Measurements from ENCODE around the gene CYP2W1.

The CYP2W1 gene

DNA sequence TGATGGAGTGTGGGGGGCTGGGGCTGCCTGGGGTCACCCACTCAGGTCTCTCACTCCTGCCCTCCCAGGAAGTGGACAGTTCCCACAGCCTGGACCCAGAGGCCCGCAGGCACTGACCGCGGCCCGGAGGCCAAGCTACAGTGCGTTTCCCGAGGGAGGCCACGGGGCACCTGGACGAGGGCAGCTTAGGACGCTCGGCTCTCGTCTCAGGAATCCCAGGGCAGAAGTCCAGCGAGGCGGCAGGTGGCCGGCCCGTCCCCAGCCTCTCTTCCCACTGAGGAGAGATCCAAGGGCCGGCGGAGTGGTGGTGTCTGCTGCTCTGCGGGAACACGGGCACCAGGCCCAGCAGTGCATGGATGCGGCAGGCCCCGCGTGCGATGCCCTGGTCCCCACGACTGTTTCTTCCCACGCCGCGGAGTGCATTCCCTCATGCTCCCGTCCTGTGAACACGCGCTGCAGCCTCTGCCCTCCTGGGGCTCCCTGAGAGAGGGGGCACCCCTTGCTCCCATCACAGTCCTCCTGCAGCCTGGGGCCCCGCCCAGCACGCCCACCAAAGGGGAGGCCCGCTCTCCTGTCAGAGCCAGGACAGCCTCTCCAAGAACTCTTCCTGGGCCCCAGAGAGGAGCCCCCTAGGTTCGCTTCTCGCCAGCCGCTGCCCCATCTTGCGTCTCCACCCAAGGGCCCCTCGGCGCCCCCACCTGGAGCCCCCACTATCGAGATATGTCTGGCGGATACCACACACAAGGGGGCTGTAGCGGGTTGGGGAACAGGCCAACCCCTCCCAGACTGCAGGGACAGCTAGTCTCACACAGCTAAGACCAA is 37.0 kb downstream of the CYP2W1 start:
- no peaks in the 10 kb centered on the region for H3K27me3 ChIP-seq (ENCODE audit: insufficient read depth, low read length)
- H3K36me3 ChIP-seq (ENCODE audit: insufficient read depth, low read depth, low read length): 0 out of 2 replicates have a peak, but pooled peaks cover 3% of the 10 kb centered on the region
- H3K9me3 ChIP-seq (ENCODE audit: insufficient read depth, low read depth, low read length): no peaks in the 10 kb centered on the region
- H3K9ac ChIP-seq (ENCODE audit: low read depth, low read length): no peak overlapping the region
- no peak overlapping the region for H3K27ac ChIP-seq (ENCODE audit: low read length)
- H3K4me3 ChIP-seq (ENCODE audit: low read length): no peak overlapping the region
- H3K4me1 ChIP-seq (ENCODE audit: insufficient read depth, low read length): no peaks in the 10 kb centered on the region

DNA sequence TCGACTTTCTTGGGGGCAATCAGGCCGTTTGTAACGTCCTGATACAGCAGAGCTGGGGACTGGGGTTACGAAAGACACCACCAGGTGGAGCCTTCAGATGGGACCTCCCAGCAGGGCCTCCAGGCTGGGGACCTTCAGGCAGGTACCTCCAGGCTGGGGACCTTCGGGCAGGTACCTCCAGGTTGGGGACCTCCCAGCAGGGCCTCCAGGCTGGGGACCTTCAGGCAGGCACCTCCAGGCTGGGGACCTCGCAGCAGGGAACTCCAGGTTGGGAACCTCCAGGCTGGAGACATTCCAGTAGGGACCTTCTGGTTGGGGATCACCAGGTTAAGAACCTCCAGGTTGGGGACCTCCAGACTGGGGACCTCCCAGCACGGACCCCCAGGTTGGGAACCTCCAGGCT is 37.9 kb downstream of the CYP2W1 start:
- Histone ChIP-seq H3K27me3 (ENCODE audit: insufficient read depth, low read length) (no peaks in the 10 kb centered on the region), H3K36me3 (ENCODE audit: insufficient read depth, low read depth, low read length) (0 out of 2 replicates have a peak, but pooled peaks cover 3% of the 10 kb centered on the region), H3K9ac (ENCODE audit: low read depth, low read length) (no peak overlapping the region), H3K9me3 (ENCODE audit: insufficient read depth, low read depth, low read length) (no peaks in the 10 kb centered on the region), H3K4me3 (ENCODE audit: low read length) (no peak overlapping the region), H3K27ac (ENCODE audit: low read length) (no peak overlapping the region), H3K4me1 (ENCODE audit: insufficient read depth, low read length) (no peaks in the 10 kb centered on the region)

DNA sequence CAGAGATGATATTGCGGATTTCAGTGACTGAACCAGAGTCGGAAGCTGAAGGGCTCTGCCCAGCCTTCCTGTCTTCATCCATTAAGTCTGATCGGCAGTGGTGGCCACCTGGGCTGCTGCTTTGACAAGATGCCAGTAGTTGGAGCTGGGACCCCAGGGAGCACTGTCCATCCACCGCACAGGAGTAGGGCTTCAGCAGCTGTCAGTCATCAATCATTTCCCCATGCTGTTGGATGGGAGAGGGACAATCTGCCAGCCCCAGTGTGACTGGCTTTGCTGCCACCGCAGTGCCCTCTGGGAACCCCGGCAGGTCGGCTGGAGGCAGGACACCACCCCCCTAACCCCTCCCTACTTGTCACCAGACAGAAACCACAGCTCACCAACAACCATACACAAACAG is 38.4 kb downstream of the CYP2W1 start:
- no peaks in the 10 kb centered on the region for H3K9me3 ChIP-seq (ENCODE audit: insufficient read depth, low read depth, low read length)
- no peak overlapping the region for H3K4me3 ChIP-seq (ENCODE audit: low read length)
- H3K27me3 ChIP-seq (ENCODE audit: insufficient read depth, low read length): no peaks in the 10 kb centered on the region
- H3K27ac ChIP-seq (ENCODE audit: low read length): no peak overlapping the region
- 0 out of 2 replicates have a peak, but pooled peaks cover 3% of the 10 kb centered on the region for H3K36me3 ChIP-seq (ENCODE audit: insufficient read depth, low read depth, low read length)
- no peaks in the 10 kb centered on the region for H3K4me1 ChIP-seq (ENCODE audit: insufficient read depth, low read length)
- H3K9ac ChIP-seq (ENCODE audit: low read depth, low read length): no peak overlapping the region

- Histone ChIP-seq H3K27ac (ENCODE audit: low read length) (no peak overlapping the region), H3K9ac (ENCODE audit: low read depth, low read length) (no peak overlapping the region)
These were observed 39.0 kb downstream of the CYP2W1 start for GRCh38 chr7:1021931-1022330.

GRCh38 chr7:1022356-1022755 is 39.4 kb downstream of the CYP2W1 start:
- H3K36me3 ChIP-seq (ENCODE audit: insufficient read depth, low read depth, low read length): 0 out of 2 replicates have a peak, but pooled peaks cover 3% of the 10 kb centered on the region
- H3K9me3 ChIP-seq (ENCODE audit: insufficient read depth, low read depth, low read length): no peaks in the 10 kb centered on the region
- no peak overlapping the region for H3K4me3 ChIP-seq (ENCODE audit: low read length)
- no peaks in the 10 kb centered on the region for H3K4me1 ChIP-seq (ENCODE audit: insufficient read depth, low read length)
- peaks cover 4% of the 10 kb centered on the region; the same call in 1 of the 2 replicates for H3K27me3 ChIP-seq (ENCODE audit: insufficient read depth, low read length)
- no peak overlapping the region for H3K27ac ChIP-seq (ENCODE audit: low read length)
- no peak overlapping the region for H3K9ac ChIP-seq (ENCODE audit: low read depth, low read length)

More at GRCh38 chr7:1021931-1022330, 39.0 kb downstream of the CYP2W1 start:
- no peaks in the 10 kb centered on the region for H3K4me1 ChIP-seq (ENCODE audit: insufficient read depth, low read length)
- peaks cover under 1% of the 10 kb centered on the region; the same call in 1 of the 2 replicates for H3K27me3 ChIP-seq (ENCODE audit: insufficient read depth, low read length)
- no peaks in the 10 kb centered on the region for H3K9me3 ChIP-seq (ENCODE audit: insufficient read depth, low read depth, low read length)
- H3K4me3 ChIP-seq (ENCODE audit: low read length): no peak overlapping the region
- 0 out of 2 replicates have a peak, but pooled peaks cover 3% of the 10 kb centered on the region for H3K36me3 ChIP-seq (ENCODE audit: insufficient read depth, low read depth, low read length)

- Histone ChIP-seq H3K9ac (ENCODE audit: low read depth, low read length) (no peak overlapping the region), H3K36me3 (ENCODE audit: insufficient read depth, low read depth, low read length) (0 out of 2 replicates have a peak, but pooled peaks cover 3% of the 10 kb centered on the region), H3K4me3 (ENCODE audit: low read length) (no peak overlapping the region), H3K27me3 (ENCODE audit: insufficient read depth, low read length) (peaks cover 7% of the 10 kb centered on the region; the same call in 1 of the 2 replicates), H3K4me1 (ENCODE audit: insufficient read depth, low read length) (no peaks in the 10 kb centered on the region), H3K27ac (ENCODE audit: low read length) (no peak overlapping the region), H3K9me3 (ENCODE audit: insufficient read depth, low read depth, low read length) (no peaks in the 10 kb centered on the region)
These were observed 40.0 kb downstream of the CYP2W1 start for GRCh38 chr7:1022801-1023465.

GRCh38 chr7:1024331-1024841 is 41.4 kb downstream of the CYP2W1 start:
- H3K27me3 ChIP-seq (ENCODE audit: insufficient read depth, low read length): peaks cover 7% of the 10 kb centered on the region; the same call in 1 of the 2 replicates
- no peak overlapping the region for H3K9ac ChIP-seq (ENCODE audit: low read depth, low read length)
- 0 out of 2 replicates have a peak, but pooled peaks cover 3% of the 10 kb centered on the region for H3K36me3 ChIP-seq (ENCODE audit: insufficient read depth, low read depth, low read length)
- H3K4me3 ChIP-seq (ENCODE audit: low read length): no peak overlapping the region
- peaks cover 6% of the 10 kb centered on the region; the same call in 1 of the 2 replicates for H3K4me1 ChIP-seq (ENCODE audit: insufficient read depth, low read length)
- no peaks in the 10 kb centered on the region for H3K9me3 ChIP-seq (ENCODE audit: insufficient read depth, low read depth, low read length)
- H3K27ac ChIP-seq (ENCODE audit: low read length): no peak overlapping the region

GRCh38 chr7:1024876-1025742 is 42.1 kb downstream of the CYP2W1 start:
- Histone ChIP-seq H3K4me1 (ENCODE audit: insufficient read depth, low read length) (peaks cover 6% of the 10 kb centered on the region; the same call in 1 of the 2 replicates), H3K9me3 (ENCODE audit: insufficient read depth, low read depth, low read length) (no peaks in the 10 kb centered on the region), H3K9ac (ENCODE audit: low read depth, low read length) (no peak overlapping the region), H3K27me3 (ENCODE audit: insufficient read depth, low read length) (peaks cover 7% of the 10 kb centered on the region; the same call in 1 of the 2 replicates), H3K36me3 (ENCODE audit: insufficient read depth, low read depth, low read length) (0 out of 2 replicates have a peak, but pooled peaks cover 3% of the 10 kb centered on the region), H3K27ac (ENCODE audit: low read length) (no peak overlapping the region), H3K4me3 (ENCODE audit: low read length) (no peak overlapping the region)

GRCh38 chr7:1025743-1026581 is 43.0 kb downstream of the CYP2W1 start:
- Histone ChIP-seq H3K27me3 (ENCODE audit: insufficient read depth, low read length) (peaks cover 7% of the 10 kb centered on the region; the same call in 1 of the 2 replicates), H3K27ac (ENCODE audit: low read length) (no peak overlapping the region), H3K9ac (ENCODE audit: low read depth, low read length) (no peak overlapping the region), H3K4me1 (ENCODE audit: insufficient read depth, low read length) (peaks cover 6% of the 10 kb centered on the region; the same call in 1 of the 2 replicates), H3K4me3 (ENCODE audit: low read length) (no peak overlapping the region), H3K36me3 (ENCODE audit: insufficient read depth, low read depth, low read length) (0 out of 2 replicates have a peak, but pooled peaks cover 3% of the 10 kb centered on the region), H3K9me3 (ENCODE audit: insufficient read depth, low read depth, low read length) (no peaks in the 10 kb centered on the region)

- H3K36me3 ChIP-seq (ENCODE audit: insufficient read depth, low read depth, low read length): no peaks in the 10 kb centered on the region
- H3K9me3 ChIP-seq (ENCODE audit: insufficient read depth, low read depth, low read length): no peaks in the 10 kb centered on the region
- no peak overlapping the region for H3K27ac ChIP-seq (ENCODE audit: low read length)
- H3K4me3 ChIP-seq (ENCODE audit: low read length): no peak overlapping the region
- peaks cover 6% of the 10 kb centered on the region; the same call in 1 of the 2 replicates for H3K4me1 ChIP-seq (ENCODE audit: insufficient read depth, low read length)
- H3K27me3 ChIP-seq (ENCODE audit: insufficient read depth, low read length): peaks cover 7% of the 10 kb centered on the region; the same call in 1 of the 2 replicates
- no peak overlapping the region for H3K9ac ChIP-seq (ENCODE audit: low read depth, low read length)
These were observed 43.8 kb downstream of the CYP2W1 start for GRCh38 chr7:1026721-1027161.

All from iPS-20b (cell line).